ENCODE results near the gene DNAJC17.

The DNAJC17 gene

DNA sequence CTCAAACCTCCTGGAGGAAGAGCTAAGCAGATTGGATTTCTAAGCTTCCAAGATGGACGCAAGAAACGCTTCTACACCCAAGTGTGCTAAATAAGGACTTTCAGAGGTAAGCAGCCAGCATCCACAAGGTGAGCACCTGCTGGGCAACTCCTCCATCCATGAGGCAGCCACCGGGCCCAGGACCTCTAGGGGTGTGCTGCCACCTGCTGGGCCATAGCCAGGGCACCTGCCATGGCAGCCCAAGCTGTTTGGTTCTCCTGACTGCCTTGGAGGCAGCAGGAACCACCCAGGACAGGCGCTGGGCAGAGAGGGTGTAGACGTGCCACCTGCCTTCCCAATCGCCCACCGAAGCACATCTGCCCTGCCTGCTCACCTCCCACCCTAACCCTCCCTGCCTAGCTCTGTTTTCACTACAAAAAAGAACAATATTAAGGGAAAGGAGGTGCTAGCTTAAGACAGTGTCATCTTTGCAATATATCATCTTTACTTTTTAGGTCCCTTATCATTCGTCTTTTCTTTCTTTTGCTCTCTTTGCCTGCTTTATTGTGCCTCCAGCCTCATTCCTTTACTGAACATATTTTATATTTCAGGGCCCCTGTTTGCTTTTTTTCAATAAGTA is 24.6 kb downstream of the DNAJC17 start:
- TF ChIP-seq EZH2 (IDR thresholded peaks at IDR 0.05; ENCODE audit: borderline replicate concordance, low read length) = no peak
- TF ChIP-seq, protein P1, sequence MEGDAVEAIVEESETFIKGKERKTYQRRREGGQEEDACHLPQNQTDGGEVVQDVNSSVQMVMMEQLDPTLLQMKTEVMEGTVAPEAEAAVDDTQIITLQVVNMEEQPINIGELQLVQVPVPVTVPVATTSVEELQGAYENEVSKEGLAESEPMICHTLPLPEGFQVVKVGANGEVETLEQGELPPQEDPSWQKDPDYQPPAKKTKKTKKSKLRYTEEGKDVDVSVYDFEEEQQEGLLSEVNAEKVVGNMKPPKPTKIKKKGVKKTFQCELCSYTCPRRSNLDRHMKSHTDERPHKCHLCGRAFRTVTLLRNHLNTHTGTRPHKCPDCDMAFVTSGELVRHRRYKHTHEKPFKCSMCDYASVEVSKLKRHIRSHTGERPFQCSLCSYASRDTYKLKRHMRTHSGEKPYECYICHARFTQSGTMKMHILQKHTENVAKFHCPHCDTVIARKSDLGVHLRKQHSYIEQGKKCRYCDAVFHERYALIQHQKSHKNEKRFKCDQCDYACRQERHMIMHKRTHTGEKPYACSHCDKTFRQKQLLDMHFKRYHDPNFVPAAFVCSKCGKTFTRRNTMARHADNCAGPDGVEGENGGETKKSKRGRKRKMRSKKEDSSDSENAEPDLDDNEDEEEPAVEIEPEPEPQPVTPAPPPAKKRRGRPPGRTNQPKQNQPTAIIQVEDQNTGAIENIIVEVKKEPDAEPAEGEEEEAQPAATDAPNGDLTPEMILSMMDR (IDR thresholded peaks at IDR 0.05; ENCODE audit: low read length) = peak; percentile 95
- no peak overlapping the region for H3K4me3 ChIP-seq (ENCODE audit: low read depth, low read length, poor library complexity, severe bottlenecking)
- H3K9me3 ChIP-seq (ENCODE audit: low read length) = no peaks in the 10 kb centered on the region
- H3K4me2 ChIP-seq (ENCODE audit: low read length) = no peak overlapping the region
- H3K27me3 ChIP-seq (ENCODE audit: insufficient read depth, low read length) = no peaks in the 10 kb centered on the region
- peaks cover 14% of the 10 kb centered on the region for H3K36me3 ChIP-seq (ENCODE audit: insufficient read depth, low read length)
- no peaks in the 10 kb centered on the region for H4K20me1 ChIP-seq (ENCODE audit: insufficient read depth, low read length)
- peaks cover 7% of the 10 kb centered on the region for H3K4me1 ChIP-seq (ENCODE audit: insufficient read depth, low read length, severe bottlenecking)
- no peak overlapping the region for H2AFZ ChIP-seq (ENCODE audit: low read length)
- no peaks in the 10 kb centered on the region for H3K9me2 ChIP-seq (ENCODE audit: low read depth, low read length)
- no peak overlapping the region for H3K9ac ChIP-seq (ENCODE audit: low read length)
- no peak overlapping the region for H3K27ac ChIP-seq (ENCODE audit: low read depth, low read length, poor library complexity, severe bottlenecking)
- H3K79me2 ChIP-seq (ENCODE audit: insufficient read depth, low read length) = no peaks in the 10 kb centered on the region
- no peaks in the 10 kb centered on the region for H3F3A ChIP-seq (ENCODE audit: insufficient read depth, low read length)

DNA sequence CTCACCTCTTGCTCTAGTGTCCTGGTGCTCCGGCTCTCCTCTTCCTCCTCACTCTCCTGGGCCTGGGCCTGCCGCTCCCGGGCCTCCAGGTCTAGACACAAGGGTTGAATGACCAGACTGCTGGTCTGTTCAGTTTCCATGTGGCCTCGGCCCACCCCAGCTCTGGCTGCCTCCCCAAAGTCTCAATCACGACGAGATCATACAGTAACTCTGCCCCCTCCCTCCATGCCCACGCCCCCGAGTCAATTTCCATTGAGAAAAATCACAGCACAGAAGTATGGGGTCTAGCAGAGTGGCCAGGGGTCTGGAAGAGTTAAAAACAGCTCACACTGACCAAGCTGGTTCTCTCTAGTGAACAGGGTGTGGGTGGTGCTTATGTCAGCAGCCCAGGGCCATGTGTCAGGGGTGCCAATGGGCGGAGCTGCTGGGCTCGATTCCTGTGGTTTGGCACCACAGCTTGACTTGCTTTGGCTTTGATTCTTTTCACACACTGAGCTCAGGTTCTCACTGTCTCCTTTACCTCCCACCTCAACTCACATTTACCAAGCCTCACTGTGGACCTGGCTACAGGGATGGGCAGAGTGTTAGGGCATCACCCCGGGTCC is 30.6 kb downstream of the DNAJC17 start:
- Histone ChIP-seq H3K9ac (ENCODE audit: low read length) (no peak overlapping the region), H3K27ac (ENCODE audit: low read depth, low read length, poor library complexity, severe bottlenecking) (no peak overlapping the region), H2AFZ (ENCODE audit: low read length) (no peak overlapping the region)

DNA sequence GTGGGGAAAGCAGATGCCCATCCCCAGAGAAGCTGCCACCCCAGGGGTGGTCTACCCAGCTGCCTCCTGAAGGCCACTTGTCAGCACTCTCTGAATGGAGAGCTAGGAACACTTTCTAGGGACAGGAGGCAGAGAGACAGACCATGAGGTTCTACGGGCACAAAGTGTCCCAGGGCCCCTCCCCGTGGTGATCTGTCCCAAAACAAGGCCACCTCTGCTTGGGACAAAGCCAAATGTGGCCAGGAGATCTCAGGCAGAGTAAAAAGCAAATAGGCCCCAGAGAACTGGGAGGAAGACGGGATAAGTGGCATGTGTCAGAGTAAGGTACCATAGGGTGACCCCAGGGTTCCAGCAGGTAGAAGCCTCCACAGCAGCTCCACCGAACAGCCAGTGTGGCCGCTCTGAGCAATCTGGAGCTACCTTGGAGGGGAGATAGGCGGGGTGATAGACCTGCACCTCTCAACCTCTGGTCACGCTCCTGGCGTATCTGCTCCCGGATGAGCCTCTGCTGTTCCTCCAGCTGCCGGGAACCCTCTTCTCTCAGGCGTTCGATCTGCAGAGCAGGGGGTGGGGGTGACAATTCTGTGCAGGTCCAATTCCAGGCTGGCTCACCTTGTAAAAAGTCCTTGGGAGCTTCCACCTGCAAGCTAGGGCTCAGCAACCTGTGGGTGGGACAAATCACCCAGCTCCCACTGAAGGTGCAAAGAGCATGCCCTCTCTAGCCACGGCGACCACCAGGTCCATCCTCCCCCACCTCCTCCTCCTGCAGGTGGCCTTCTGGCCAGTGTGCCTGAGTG is 31.3 kb downstream of the DNAJC17 start:
- Histone ChIP-seq H3K79me2 (ENCODE audit: insufficient read depth, low read length) (no peaks in the 10 kb centered on the region), H3K27ac (ENCODE audit: low read depth, low read length, poor library complexity, severe bottlenecking) (no peak overlapping the region), H3K36me3 (ENCODE audit: insufficient read depth, low read length) (peaks cover 47% of the 10 kb centered on the region), H3K9me2 (ENCODE audit: low read depth, low read length) (no peaks in the 10 kb centered on the region), H2AFZ (ENCODE audit: low read length) (no peak overlapping the region), H3K4me3 (ENCODE audit: low read depth, low read length, poor library complexity, severe bottlenecking) (no peak overlapping the region), H3K27me3 (ENCODE audit: insufficient read depth, low read length) (no peaks in the 10 kb centered on the region), H3K9me3 (ENCODE audit: low read length) (no peaks in the 10 kb centered on the region), H3F3A (ENCODE audit: insufficient read depth, low read length) (no peaks in the 10 kb centered on the region), H3K9ac (ENCODE audit: low read length) (no peak overlapping the region), H3K4me2 (ENCODE audit: low read length) (no peak overlapping the region), H3K4me1 (ENCODE audit: insufficient read depth, low read length, severe bottlenecking) (peaks cover under 1% of the 10 kb centered on the region), H4K20me1 (ENCODE audit: insufficient read depth, low read length) (no peaks in the 10 kb centered on the region)
- no peak for TF ChIP-seq EZH2 (IDR thresholded peaks at IDR 0.05; ENCODE audit: borderline replicate concordance, low read length)
- TF ChIP-seq, protein P1 (IDR thresholded peaks at IDR 0.05; ENCODE audit: low read length) = no peak

More for the DNA sequence above, 30.6 kb downstream of the DNAJC17 start:
- H4K20me1 ChIP-seq (ENCODE audit: insufficient read depth, low read length) = no peaks in the 10 kb centered on the region
- H3K9me2 ChIP-seq (ENCODE audit: low read depth, low read length) = no peaks in the 10 kb centered on the region
- TF ChIP-seq EZH2 (IDR thresholded peaks at IDR 0.05; ENCODE audit: borderline replicate concordance, low read length) = no peak
- TF ChIP-seq, protein P1 (IDR thresholded peaks at IDR 0.05; ENCODE audit: low read length) = no peak
- no peaks in the 10 kb centered on the region for H3K4me1 ChIP-seq (ENCODE audit: insufficient read depth, low read length, severe bottlenecking)
- no peak overlapping the region for H3K4me2 ChIP-seq (ENCODE audit: low read length)
- no peaks in the 10 kb centered on the region for H3K9me3 ChIP-seq (ENCODE audit: low read length)
- no peaks in the 10 kb centered on the region for H3K79me2 ChIP-seq (ENCODE audit: insufficient read depth, low read length)
- H3K4me3 ChIP-seq (ENCODE audit: low read depth, low read length, poor library complexity, severe bottlenecking) = no peak overlapping the region
- H3K27me3 ChIP-seq (ENCODE audit: insufficient read depth, low read length) = no peaks in the 10 kb centered on the region
- no peaks in the 10 kb centered on the region for H3F3A ChIP-seq (ENCODE audit: insufficient read depth, low read length)
- peaks cover 44% of the 10 kb centered on the region for H3K36me3 ChIP-seq (ENCODE audit: insufficient read depth, low read length)

All from OCI-LY1 (cell line).